OCI-LY7 (cell line): ENCODE data around the gene LIMS1.

Source experiments
- EZH2phosphoT487 ChIP-seq: fragments of 200-600 bp; sonication (generic); IDR thresholded peaks from 2 replicates; pipeline ENCODE4 v1.6.1; 2018; ENCODE audit warnings: low read depth, borderline replicate concordance, mild to moderate bottlenecking, mixed run types, antibody characterized with exemption, low read length, moderate library complexity, mixed read lengths
- TF ChIP-seq, protein P1 (sequence below): fragments of 200-600 bp; sonication (generic); conservative IDR thresholded peaks from 2 replicates; pipeline ENCODE4 v1.5.1; 2014; ENCODE audit warnings: mild to moderate bottlenecking, antibody characterized with exemption, low read length, moderate library complexity, mixed read lengths

DNA sequence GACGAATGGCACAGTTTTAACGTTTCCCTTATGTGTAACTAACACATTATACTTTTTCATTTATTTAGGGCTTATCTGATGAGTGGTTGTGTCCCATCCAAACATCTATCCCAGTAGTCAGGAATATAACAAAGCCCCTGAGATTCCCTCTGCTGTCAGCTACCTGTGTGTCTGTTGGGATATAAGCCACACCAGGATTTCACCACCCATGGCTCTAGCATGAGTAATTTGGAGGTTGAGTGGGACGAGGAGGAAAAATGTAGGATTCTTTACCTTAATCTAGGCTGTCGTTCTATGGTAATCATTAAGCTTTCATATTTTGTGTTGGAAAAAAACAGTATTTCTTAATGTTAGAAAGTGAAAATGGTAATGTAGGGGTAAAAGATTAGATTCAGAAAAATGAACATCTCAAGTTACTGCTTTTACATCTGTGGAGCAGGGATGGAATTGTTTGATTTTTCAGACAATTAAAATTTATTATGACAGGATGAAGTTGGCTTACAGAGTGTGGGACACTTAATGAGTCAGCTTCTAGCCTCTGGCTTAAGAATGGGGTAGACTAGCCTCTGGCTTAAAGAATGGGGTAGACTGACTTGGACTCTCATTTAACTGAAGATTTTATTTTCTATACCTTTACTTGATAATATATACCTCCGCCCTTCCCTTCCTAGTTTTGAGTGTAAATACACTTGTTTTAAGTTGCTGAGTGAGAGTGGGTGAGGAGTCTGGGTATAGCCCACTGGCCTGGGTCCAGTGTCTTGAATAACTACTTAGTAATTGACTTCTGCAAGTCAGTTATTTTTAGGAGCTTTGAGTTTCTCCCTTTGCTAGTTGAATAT is 96.5 kb downstream of the LIMS1 start:
- TF ChIP-seq, protein P1, sequence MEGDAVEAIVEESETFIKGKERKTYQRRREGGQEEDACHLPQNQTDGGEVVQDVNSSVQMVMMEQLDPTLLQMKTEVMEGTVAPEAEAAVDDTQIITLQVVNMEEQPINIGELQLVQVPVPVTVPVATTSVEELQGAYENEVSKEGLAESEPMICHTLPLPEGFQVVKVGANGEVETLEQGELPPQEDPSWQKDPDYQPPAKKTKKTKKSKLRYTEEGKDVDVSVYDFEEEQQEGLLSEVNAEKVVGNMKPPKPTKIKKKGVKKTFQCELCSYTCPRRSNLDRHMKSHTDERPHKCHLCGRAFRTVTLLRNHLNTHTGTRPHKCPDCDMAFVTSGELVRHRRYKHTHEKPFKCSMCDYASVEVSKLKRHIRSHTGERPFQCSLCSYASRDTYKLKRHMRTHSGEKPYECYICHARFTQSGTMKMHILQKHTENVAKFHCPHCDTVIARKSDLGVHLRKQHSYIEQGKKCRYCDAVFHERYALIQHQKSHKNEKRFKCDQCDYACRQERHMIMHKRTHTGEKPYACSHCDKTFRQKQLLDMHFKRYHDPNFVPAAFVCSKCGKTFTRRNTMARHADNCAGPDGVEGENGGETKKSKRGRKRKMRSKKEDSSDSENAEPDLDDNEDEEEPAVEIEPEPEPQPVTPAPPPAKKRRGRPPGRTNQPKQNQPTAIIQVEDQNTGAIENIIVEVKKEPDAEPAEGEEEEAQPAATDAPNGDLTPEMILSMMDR: no peak
- no peak for TF ChIP-seq EZH2phosphoT487
